K562 (cell line): ENCODE data around the gene CUL1. TPM values are rescaled to one million over a fixed set of nuclear protein-coding genes. Genes with fewer than 3 reads are reported as not detected.

Experiments
- ADNP ChIP-seq: fragments of 200-800 bp; sonication (Bioruptor generic); IDR thresholded peaks from 2 replicates; pipeline ENCODE4 v1.6.1; 2016; ENCODE audit warnings: missing genetic modification characterization, missing compliant biosample characterization
- GATAD2A ChIP-seq: fragments of 450-650 bp; IDR thresholded peaks from 2 replicates; pipeline ENCODE4 v1.6.1; 2017
- HSF4 ChIP-seq: fragments of 250-450 bp; sonication (Bioruptor Pico); IDR thresholded peaks from 2 replicates; pipeline ENCODE4 v2.1.2; 2022; ENCODE audit warnings: mild to moderate bottlenecking, moderate library complexity, borderline replicate concordance
- JUNB ChIP-seq: fragments of 450-650 bp; formaldehyde crosslinking; conservative IDR thresholded peaks from 2 replicates; pipeline ENCODE4 v1.4.0; 2020; ENCODE audit warnings: mild to moderate bottlenecking
- TAF1 ChIP-seq: IDR thresholded peaks from 2 replicates; pipeline ENCODE4 v1.6.1; 2011; ENCODE audit warnings: mild to moderate bottlenecking, low read length, moderate library complexity; ENCODE audit not compliant: insufficient read depth, control insufficient read depth, severe bottlenecking; ENCODE audit errors: extremely low read depth
- ZFP1 ChIP-seq: fragments of 450-650 bp; formaldehyde crosslinking; IDR thresholded peaks from 2 replicates; pipeline ENCODE4 v1.4.0; 2020; ENCODE audit warnings: mild to moderate bottlenecking, mixed read lengths
- ZKSCAN1 ChIP-seq: fragments of 150-350 bp; IDR thresholded peaks from 2 replicates; pipeline ENCODE4 v1.6.1; 2016; ENCODE audit warnings: low read depth, low read length
- ZNF174 ChIP-seq: fragments of 250-450 bp; sonication (Bioruptor Pico); IDR thresholded peaks from 2 replicates; pipeline ENCODE4 v1.4.0; 2020; ENCODE audit warnings: mild to moderate bottlenecking
- ZNF316 ChIP-seq: fragments of 450-650 bp; IDR thresholded peaks from 2 replicates; pipeline ENCODE4 v1.6.1; 2016
- ZNF395 ChIP-seq: fragments of 200-800 bp; sonication (Bioruptor generic); IDR thresholded peaks from 2 replicates; pipeline ENCODE4 v1.6.1; 2017; ENCODE audit warnings: missing genetic modification characterization, missing compliant biosample characterization
- ZNF407 ChIP-seq: fragments of 450-650 bp; IDR thresholded peaks from 2 replicates; pipeline ENCODE4 v1.6.1; 2016; ENCODE audit warnings: low read depth
- ZNF696 ChIP-seq: fragments of 250-450 bp; sonication (Bioruptor Pico); conservative IDR thresholded peaks from 2 replicates; pipeline ENCODE4 v1.4.0; 2020; ENCODE audit warnings: mild to moderate bottlenecking, moderate library complexity
- ZNF707 ChIP-seq: fragments of 250-450 bp; sonication (Bioruptor Pico); conservative IDR thresholded peaks from 2 replicates; pipeline ENCODE4 v1.8.0; 2022; ENCODE audit warnings: inconsistent platforms, mild to moderate bottlenecking, moderate library complexity
- ZNF766 ChIP-seq: fragments of 200-800 bp; sonication (Bioruptor generic); conservative IDR thresholded peaks from 2 replicates; pipeline ENCODE4 v1.6.1; 2016; ENCODE audit warnings: missing genetic modification characterization, missing compliant biosample characterization
- polyA plus RNA-seq, 8 experiments: library from polyadenylated mRNA; depleted of rRNA in 4 of 8; stranded (reverse) in 5 of 8; unstranded in 3 of 8; fragments of >200 nt; fragmentation: Nextera tagmentation in 2 of 8; fragmentation: Illumina TruSeq in 1 of 8; extraction: Ambion mirVana in 2 of 8; extraction: Trizol in 1 of 8; gene quantifications; 2 replicates each; pipeline versions ENCODE4 v1.2.1 to v1.2.3, GENCODE V29; 2011 to 2014; ENCODE audit warnings: inconsistent platforms in 1 of 8, missing spikeins in 1 of 8
- total RNA-seq, 7 experiments: library from RNA; depleted of rRNA in 6 of 7; stranded (reverse); fragments of >200 nt in 6 of 7; fragmentation: Illumina TruSeq in 2 of 7; extraction: Trizol in 2 of 7; gene quantifications; 2 replicates each; pipeline versions ENCODE4 v1.2.1 to v1.2.3, GENCODE V29; 2011 to 2021; ENCODE audit warnings: low replicate concordance in 1 of 7
- TF ChIP-seq, protein P1 (sequence below): conservative IDR thresholded peaks from 2 replicates; pipeline ENCODE4 v1.6.1; 2011; ENCODE audit warnings: low read depth, mild to moderate bottlenecking, low read length; ENCODE audit not compliant: control insufficient read depth
- TF ChIP-seq, protein P2 (sequence below): fragments of 250-450 bp; sonication (Bioruptor Pico); IDR thresholded peaks from 2 replicates; pipeline ENCODE4 v1.5.0; 2021

CUL1 gene
- total and polyA plus RNA-seq, 9 of the 15 experiments (the other 6 are each of a cell fraction or from before 2014, with no cell fraction given), result 31.5 to 107 (median 96.5) TPM

DNA sequence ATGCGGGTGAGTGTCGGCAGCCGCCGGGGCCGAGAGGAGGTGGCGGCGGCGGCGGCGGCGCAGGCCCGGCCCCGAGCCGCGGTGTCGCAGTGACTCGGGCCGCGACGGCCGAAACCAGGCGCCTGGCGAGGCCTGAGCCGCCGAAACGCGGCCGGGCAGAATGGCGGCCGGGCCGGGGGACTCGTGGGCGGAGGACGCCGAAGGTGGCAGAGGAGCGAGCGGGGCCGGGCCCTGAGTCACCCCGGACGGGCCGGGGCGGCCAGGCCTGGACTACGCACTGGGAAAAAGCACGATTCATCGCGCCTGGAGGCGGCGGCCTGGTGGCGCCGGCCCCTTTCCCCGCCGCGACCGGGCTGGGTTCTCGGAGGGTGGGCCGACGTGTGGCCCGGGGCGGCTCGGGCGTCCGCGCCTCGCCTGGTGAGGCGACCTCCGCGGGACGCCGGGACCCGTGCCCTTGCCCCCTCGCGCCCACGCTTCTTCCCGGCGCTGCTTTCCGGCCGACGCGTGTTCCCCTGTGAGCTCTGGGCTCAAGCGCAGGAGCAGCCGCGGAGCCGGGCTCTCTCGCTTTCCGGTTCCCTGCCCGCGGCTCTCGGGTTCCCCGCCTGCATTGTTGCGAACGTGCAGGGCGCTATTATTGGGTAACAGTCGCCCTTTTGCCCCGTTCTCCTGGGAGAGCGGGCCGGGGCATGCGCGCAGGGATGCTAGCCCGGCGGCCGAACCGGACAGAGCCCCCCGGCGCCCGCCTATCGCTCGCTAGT is 500 bp downstream of the CUL1 start (continued):
- TF ChIP-seq ZNF407, result no peak
- TF ChIP-seq, protein P1, sequence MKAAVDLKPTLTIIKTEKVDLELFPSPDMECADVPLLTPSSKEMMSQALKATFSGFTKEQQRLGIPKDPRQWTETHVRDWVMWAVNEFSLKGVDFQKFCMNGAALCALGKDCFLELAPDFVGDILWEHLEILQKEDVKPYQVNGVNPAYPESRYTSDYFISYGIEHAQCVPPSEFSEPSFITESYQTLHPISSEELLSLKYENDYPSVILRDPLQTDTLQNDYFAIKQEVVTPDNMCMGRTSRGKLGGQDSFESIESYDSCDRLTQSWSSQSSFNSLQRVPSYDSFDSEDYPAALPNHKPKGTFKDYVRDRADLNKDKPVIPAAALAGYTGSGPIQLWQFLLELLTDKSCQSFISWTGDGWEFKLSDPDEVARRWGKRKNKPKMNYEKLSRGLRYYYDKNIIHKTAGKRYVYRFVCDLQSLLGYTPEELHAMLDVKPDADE, result no peak; the same call in 1 of the 2 replicates
- no peak for TF ChIP-seq ZNF707 (CRISPR knock-in tag)
- TF ChIP-seq TAF1, result peak; percentile 55
- no peak for TF ChIP-seq HSF4 (CRISPR knock-in tag)
- no peak for TF ChIP-seq ZNF174 (CRISPR knock-in tag)
- no peak for TF ChIP-seq ZKSCAN1
- TF ChIP-seq, protein P2, sequence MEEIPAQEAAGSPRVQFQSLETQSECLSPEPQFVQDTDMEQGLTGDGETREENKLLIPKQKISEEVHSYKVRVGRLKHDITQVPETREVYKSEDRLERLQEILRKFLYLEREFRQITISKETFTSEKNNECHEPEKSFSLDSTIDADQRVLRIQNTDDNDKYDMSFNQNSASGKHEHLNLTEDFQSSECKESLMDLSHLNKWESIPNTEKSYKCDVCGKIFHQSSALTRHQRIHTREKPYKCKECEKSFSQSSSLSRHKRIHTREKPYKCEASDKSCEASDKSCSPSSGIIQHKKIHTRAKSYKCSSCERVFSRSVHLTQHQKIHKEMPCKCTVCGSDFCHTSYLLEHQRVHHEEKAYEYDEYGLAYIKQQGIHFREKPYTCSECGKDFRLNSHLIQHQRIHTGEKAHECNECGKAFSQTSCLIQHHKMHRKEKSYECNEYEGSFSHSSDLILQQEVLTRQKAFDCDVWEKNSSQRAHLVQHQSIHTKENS (CRISPR knock-in tag), result no peak
- no peak for TF ChIP-seq ZNF316
- TF ChIP-seq GATAD2A, result no peak; the same call in 1 of the 2 replicates
- no peak for TF ChIP-seq ADNP (tag)
- TF ChIP-seq ZNF696 (CRISPR knock-in tag), result no peak
- TF ChIP-seq JUNB (CRISPR knock-in tag), result no peak
- TF ChIP-seq ZNF395, result peak; percentile 85; the same call in 1 of the 2 replicates
- no peak for TF ChIP-seq ZFP1
- no peak; the same call in none of the 2 replicates for TF ChIP-seq ZNF766 (CRISPR knock-in tag)
